HG03139 (cell line): Measurements from ENCODE around the gene NPSR1.
"Not testable (repeated sequence)": the region's sequence is repeated elsewhere in the genome, so short reads cannot be mapped to it uniquely, and the experiment has no call there.

Source experiments
- ATAC-seq: cut with Tn5 transposase; IDR thresholded peaks from one replicate; pipeline ENCODE4 v1.9.1; 2021; ENCODE audit not compliant: unreplicated experiment

Gene NPSR1

GRCh38 chr7:34756691-34757090 lies 98.7 kb downstream of the NPSR1 start:
- no peak for ATAC-seq

GRCh38 chr7:34757570-34758110 lies 99.6 kb downstream of the NPSR1 start:
- ATAC-seq, result no peak

DNA sequence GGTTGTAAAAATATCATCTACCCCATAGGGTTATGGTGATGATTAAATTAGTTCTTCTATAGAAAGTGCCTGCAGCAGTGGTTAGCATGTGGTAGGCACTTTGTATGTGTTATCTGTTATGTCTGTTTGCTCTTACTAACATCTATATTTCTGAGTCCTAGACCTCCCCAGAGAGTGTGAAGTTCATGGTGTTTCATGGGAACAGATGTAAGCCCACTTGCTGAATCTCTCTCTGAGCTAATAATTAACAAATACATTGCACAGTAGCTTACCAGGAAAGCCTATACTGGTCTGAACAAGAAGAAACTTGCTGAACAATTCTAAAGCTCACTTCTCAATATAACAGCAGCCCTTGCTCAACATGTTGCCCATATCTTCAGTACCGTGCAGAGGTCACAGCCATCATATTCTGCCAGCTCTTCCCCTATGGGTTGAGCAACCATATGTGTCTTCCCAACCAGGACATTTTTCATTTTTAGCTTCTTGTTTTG lies 100.1 kb downstream of the NPSR1 start:
- ATAC-seq, result no peak

- ATAC-seq, result no peak
Measured at GRCh38 chr7:34759477-34760125, 101.6 kb downstream of the NPSR1 start.

GRCh38 chr7:34760271-34760670 lies 102.3 kb downstream of the NPSR1 start:
- ATAC-seq, result no peak

- ATAC-seq, result no peak
Measured at GRCh38 chr7:34761206-34761605, 103.2 kb downstream of the NPSR1 start.

DNA sequence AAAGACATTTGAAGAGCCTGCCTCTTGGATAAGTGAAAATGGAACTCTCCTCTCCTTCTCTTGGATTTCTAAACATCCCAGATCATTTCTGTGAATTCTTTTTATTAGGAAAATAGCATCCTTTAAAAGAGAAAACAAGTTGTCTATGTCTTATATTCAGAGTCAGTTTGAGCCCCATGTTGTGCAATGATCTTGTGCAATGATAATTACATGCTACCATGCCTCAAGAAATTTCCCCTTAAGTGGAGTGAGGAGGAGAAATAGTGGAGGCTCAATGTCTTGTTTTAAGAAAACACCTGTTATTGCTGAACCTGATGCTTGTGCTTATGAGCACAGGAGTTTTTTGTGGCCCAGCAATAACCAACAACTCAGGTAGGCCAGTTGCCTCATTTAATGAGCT lies 103.6 kb downstream of the NPSR1 start:
- no peak for ATAC-seq

DNA sequence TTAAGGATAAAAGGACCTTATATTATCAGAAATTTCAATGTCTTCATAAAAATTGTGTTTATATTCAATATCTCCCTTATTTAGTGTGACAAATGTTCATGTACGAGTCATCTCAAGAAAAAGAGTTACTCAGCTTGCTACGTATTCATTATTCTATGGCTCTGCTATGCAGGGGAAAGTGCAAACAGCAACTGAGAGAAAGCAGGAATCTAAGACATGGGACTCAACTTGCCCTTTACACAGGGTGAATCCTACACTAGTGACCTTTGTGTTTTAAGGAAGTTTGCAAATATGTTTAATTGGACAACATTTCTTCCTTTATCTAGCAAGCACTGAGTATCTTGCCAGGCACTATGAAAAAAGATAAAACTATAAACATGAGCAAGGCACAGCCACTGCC lies 104.7 kb downstream of the NPSR1 start:
- no peak for ATAC-seq

GRCh38 chr7:34772296-34772938 lies 114.4 kb downstream of the NPSR1 start:
- no peak for ATAC-seq

- no peak for ATAC-seq
Measured at GRCh38 chr7:34776748-34777358, 118.8 kb downstream of the NPSR1 start.

- no peak for ATAC-seq
Measured at GRCh38 chr7:34780546-34780945, 122.5 kb downstream of the NPSR1 start.

GRCh38 chr7:34787586-34787985 lies 129.6 kb downstream of the NPSR1 start:
- no peak for ATAC-seq

- no peak for ATAC-seq
Measured at GRCh38 chr7:34806831-34807230, 148.8 kb downstream of the NPSR1 start.

DNA sequence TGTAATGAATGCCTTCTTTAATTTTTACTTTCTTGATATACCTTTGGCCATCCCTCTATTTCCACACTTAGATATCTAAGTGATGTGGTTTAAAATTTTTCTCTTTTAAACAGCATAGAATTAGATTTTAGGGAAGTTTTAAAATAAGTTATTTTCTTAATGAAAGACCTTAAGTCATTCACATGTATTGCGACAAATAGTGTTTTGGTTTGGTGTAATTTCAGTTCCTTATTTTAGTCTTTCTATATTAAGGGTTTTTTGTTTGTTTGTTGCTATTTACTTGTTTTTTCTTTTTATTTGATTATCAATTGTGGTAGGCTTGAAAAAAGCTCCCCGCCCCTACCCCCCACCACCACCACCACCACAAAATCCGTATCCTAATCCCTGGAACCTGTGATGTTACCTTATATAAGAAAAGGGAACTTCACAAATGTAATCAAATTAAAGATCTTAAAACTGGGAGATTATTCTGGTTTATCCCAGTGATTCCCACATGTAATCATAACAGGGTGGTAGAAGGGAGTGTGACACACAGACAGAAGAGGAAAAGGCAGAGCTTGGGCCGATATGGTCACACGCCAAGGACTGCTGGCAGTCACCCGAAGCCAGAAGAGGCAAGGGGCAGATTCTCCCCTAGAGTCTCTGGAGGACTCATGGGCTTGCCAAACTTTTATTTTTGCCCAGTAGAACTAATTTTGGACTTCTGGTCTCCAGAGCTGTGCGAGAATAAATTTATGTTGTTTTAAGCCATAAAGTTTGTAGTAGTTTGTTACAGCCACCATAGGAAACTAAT lies 149.7 kb downstream of the NPSR1 start:
- ATAC-seq, result no peak

DNA sequence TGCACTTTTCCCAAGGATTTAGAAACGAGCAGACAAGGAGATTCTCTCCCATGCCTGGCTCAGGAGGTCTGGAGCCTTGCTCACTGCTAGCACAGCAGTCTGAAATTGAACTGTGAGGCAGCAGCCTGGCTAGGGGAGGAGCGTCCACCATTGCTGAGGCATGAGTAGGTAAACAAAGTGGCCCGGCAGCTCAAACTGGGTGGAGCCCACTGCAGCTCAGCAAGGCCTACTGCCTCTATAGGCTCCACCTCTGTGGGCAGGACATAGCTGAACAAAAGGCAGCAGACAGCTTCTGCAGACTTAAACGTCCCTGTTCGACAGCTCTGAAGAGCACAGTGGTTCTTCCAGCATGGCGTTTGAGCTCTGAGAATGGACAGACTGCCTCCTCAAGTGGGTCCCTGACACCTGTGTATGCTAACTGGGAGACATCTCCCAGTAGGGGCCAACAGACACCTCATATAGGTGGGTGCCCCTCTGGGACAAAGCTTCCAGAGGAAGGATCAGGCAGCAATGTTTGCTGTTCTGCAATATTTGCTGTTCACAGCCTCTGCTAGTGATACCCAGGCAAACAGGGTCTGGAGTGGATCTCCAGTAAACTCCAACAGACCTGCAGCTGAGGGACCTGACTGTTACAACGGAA lies 156.3 kb downstream of the NPSR1 start:
- ATAC-seq, result not testable (repeated sequence)

- ATAC-seq, result no peak
Measured at GRCh38 chr7:34821932-34822558, 164.0 kb downstream of the NPSR1 start.

GRCh38 chr7:34823650-34824258 lies 165.7 kb downstream of the NPSR1 start:
- peak; percentile 78 for ATAC-seq

- ATAC-seq, result no peak
Measured at GRCh38 chr7:34825221-34825620, 167.2 kb downstream of the NPSR1 start.

DNA sequence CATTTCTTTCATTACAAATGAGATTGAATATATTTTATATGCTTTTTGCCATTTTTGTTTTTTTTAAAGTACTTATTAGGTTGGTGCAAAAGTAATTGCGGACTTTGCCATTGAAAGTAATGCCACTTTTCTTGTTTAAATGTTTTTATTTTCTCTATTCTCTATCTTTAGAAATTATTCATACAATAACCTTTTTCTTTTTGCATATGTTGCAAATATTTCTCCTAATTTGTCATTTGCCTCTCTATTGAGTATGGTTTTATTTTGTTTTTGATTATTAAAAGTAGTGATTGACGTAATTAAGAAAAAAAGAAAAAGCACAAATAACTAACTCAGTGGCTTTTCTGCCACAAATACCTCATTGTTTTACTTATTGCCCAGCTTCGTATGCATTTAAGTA lies 172.4 kb downstream of the NPSR1 start:
- ATAC-seq, result no peak

- no peak for ATAC-seq
Measured at GRCh38 chr7:34831436-34831835, 173.4 kb downstream of the NPSR1 start.
